ENCODE results near the gene NLRP10.

NLRP10 gene

DNA sequence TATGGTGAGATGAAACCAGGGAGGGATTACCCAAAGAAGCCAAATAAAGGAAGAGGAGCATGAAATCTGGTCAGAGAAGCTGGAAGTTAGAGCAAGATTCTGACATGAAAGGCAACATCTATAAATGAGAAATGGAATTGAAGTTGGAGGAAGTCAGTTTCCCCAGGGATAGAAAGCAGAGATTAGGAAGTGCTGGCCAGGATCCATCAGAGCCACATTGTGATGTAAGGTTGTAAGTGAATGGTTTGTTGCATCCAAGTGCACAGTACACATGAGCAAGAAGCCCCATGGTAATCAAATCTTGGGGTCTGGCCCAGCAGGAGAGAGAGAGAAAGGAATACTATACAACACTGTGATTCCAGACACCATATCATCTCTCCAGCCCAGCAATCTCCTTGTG, 6.6 kb upstream of the NLRP10 start:
- no peak for DNase-seq

DNA sequence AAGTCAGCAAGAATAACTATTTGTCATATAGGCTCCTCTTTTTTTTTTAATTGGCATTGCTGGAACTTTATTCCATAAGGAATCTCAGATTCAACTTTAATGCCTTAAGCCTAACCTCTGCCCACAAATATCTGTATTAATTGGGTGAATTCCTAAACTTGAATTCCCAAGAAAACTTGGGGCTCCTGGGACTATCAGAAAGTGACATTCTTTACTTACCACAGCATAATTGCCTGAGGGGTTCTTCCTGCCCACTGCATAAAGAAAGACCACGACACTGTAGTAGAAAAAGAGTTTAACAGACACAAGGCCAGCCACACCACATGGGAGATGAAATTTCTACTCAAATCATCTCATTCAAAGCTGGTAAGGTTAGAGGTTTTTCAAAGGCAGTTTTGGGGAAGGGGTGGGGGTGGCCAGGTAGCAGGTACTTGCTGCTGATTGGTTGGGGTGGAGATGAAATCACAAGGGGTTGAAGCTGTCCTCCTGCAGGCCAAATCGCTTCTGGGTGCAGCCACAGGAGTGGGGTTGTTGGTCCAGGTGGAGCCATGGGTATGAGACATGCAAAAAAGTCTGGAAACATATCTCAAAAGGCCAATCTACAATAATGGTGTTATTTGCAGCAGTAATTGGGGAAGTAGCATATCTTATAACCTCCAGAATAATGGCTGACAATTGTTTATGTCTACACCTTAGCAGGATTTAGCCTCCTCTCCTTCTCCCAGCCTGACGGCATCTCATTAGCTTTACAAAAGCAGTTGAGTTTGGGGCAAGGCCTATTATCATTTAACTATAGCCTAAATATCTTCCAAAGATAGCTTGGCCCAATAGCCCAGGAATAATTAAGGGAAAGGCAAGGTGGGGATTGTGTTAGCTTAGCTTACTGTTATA, 4.8 kb upstream of the NLRP10 start:
- no peak for DNase-seq

DNA sequence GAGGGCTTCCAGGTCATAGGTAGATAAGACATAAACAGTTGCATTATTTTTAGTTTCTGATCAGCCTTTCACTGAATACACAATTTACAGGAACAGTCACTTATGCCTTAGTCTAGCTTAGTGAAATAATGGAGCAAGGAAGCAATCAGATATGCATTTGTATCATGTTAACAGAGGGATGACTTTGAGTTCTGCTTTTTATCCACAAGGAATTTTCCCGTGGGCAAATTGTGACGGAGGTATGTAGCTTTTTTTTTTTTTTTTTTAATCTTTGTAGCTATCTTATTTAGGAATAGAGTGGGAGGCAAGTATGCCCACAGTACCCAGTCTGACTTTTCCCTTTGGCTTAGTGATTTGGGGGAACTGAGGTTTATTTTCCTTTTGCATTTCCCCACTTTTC, 3.4 kb upstream of the NLRP10 start:
- DNase-seq = no peak

DNA sequence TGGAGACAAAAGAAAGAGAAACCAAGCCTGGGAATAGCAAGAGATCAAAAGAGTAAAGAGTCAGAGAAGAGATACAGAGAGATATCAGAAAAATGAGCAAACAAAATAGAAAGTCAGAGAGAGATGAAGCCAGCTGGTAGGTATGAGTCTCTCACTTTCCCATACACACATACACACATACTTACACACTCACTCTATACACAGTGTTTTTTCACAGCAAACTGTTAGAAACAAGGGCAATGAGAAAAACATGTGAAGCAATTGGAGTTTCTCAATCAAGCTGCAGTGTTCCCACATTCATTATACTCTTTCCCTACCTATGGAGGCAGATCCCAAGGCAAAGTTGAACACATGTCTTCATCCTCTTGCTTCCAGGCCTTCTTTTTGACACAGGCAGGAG, 2.6 kb upstream of the NLRP10 start:
- DNase-seq = no peak

DNA sequence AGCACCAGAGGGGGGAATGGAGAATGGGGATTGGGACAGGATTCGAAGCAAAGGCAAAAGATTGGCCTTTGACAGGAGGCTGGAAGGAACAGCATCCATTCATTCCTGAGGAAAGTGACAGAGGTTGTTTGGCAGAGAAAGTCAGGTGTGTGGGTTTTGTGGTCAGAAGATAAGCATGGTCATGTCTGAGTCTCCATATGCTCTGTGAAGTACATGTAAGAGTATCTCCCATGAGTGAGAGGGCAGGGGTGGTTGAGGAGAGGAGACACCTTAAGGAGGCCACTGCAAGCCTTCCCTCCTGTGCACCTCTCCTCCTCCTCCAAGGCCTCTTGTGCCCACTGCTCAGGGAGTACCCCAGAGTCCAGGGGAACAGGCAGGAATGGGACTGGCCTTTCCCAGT, 1.9 kb upstream of the NLRP10 start:
- no peak for DNase-seq

DNA sequence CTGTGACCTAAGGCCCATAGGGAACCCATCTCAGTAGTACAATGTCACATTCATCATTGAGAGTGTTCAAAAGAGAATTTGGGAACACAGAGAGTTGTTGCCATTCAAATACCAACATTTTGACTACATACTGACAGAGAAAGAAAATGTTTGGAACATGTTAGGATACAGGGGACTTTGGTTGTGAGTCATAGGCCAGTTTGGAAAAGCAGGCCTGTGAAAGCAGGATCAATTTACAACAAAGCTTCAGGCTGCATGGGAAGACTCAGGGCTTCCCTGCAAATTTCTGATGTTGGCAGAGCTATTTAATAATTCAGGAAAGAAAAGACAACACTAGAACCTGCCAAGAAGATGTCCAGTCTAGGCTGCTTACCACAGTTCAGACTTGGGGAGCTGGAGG, 374 bp downstream of the NLRP10 start:
- DNase-seq = no peak

DNA sequence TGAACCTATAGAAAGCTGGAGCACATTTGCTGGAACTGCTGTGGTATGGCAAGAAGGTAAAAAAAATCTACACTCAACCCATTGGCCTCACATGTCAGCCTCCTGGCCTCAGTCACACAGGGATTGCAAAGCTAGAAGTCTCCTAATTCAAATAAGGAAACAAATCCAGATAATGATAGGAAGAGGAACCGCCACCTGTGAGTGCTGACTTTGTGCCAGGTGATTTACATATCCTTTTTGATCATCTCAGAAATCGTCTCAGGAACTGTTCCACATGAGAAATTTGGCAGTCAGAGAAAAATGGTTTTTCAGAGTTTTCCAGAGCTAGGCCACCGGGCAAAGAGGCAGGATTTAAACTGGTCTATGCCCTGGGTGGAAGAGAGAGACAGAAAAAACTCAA, 986 bp downstream of the NLRP10 start:
- DNase-seq = no peak

DNA sequence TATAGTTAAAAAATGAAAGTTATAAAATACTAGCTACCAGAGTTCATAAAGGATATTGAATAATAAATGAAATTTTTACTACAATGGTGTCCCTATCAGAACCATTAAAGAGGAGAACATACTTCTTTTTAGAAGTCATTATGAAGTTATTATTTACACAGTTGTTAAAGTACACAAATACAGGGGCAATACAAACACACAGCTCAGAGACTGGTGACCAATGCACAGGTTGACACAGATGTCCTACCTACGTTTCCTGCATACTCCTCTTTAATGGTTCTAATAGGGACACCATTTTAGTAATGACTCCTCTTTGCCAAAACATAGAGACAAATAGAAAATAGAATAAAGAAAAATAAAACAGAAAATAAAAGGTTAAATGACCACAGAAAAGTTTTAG, 10.1 kb downstream of the NLRP10 start:
- no peak for DNase-seq

DNA sequence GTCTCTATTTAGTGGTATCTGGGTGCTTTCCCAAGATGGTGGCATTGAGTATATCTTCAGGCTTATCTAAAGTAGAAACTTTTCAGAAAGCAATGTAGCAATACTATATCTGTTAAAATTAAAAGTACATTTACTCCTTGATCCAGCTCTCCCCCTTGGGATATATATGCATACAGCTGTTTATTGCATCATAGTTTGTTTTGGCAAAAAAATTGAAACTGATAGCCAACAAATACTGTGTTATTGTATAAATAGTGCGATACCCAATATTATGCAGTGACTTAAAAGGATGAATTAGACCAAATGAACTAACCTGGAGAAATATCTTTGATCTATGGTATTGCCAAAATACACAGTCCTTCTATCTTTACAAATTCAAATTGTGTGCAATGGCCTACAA, 15.3 kb downstream of the NLRP10 start:
- DNase-seq = no peak

DNA sequence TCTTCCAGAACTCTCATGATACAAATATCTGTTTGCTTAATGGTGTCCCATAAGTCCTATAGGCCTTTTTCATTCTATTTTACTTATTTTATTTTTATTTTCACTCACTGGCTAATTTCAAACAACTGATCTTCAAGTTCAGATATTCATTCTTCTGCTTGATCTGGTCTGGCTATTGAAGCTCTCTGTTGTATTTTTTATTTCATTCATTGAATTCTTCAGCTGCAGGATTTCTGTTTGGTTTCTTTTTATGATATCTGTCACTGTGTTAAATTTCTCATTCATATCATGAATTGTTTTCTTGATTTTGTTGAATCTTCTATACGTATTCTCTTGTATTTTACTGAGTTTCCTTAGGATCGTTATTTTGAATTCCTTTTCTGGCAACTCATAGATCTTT, 21.1 kb downstream of the NLRP10 start:
- no peak for DNase-seq

DNA sequence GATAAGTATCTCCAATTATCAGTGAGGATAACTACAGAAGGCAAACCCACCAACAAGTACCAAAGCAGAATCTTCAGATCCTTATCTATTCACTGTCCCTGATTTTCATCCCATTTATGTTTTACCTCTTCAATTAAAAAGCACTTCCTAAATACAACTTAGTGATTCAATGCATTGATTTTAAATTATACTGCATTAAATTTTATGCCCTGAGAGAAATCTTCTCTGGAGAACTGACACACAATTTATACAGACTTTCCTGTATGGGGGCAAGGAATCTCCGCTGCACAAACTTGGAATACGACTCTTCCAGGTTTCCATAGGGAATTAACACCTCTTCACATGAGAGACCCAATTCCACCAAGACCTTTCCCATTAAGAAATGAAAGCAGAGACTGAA, 23.6 kb downstream of the NLRP10 start, which contains the start of gene OR10A3:
Gene OR10A3 (minus strand): TSS at position 101 of the 400 bp plus-strand sequence. CDS start 2,188 bp downstream, outside the sequence.
- DNase-seq = no peak

DNA sequence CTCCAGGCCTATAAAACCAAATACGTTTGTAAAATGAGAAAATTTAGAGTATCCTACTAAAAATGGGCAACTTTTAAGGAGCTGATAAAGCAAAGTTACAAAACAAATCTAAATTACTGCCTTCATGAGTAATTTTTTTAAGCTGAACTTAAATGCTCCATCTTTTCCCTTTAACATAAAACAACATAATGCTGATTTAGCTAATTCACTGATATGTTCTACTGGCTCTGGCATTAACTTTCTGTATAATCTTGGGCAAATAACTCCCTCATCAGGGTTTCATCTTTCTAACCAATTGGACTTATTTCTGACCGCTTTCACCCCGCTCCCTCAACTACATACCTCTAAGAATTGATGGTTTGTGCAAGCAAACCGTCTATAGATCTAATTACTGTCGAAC, 24.1 kb downstream of the NLRP10 start:
- DNase-seq = no peak

DNA sequence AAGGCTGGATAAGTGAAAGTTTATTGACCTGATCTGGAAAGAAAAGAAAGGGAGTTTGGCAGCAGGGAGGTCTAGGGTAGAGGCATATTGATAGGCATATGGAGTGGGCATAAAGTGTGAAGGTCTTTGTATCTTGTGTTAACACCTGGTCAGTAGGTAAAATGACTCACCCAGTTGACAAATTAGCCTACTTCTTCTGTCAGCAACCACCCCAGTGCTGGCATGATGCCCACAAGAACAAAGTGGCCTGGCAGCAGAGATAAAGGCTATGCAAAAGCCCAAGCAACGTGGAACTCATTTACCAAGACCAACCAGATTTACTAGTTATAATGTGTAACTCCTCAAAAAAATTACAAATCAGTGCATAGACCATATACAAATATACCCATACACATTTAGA, 28.6 kb downstream of the NLRP10 start:
- DNase-seq = no peak

DNA sequence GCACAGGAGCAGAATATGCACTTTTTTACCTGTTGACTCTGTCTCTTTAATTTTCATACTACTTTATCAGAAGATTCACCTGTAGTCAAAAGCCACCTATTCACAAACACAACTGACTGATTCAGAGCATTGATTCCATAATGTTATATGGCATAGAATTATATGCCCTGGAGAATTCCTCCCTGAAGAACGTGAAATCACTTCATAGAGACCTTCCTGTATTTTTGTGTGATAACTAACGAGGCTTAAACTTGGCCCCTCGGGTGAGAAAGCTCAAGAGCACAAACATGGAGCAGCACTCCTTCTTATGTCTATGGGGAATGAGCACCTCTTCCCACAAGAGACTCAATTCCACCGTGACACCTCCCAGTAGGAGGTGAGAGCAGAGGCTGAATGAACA, 34.1 kb downstream of the NLRP10 start, which contains the start of gene OR10A6:
Gene OR10A6 (minus strand): TSS at position 101 of the 400 bp plus-strand sequence. CDS start 2,606 bp downstream, outside the sequence.
- DNase-seq = no peak

DNA sequence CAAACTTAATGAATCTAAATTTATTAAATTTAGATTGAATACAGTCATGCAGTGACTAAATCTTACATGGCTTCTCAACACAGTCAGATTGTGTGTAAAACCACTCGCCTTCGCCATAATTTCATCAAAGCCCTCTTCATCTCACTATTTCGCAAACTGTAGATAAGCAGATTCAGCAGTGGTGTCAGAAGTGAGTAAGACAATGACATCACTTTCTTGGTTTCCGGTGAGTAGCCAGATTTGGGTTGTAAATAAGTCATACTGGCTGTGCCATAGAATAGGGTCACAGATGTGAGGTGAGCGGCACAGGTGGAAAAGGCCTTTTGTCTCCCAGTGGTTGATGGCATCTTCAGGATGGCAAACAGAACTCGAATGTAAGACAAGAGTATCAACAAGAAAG, 37.6 kb downstream of the NLRP10 start:
- DNase-seq = peak in 1 of 5 experiments; percentile 7

DNA sequence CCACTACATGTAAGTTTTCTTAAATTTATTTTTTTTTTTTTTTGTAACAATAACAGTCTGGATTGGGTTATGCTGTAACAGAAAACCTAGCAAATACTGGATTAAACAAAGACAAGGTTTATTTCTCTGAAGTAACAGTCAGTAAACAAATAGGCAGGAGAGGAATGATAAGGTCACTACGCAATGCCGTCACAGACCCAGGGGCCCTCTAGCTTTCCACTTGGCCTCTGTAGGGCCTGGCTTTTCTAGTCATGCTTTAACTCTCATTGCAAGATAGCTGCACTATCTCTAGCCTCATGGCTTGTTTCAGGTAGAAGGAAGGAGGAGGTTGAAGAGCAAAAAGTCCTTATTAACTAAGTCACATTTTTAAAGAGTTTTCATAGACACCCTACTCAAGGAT, 40.7 kb downstream of the NLRP10 start:
- no peak for DNase-seq

DNA sequence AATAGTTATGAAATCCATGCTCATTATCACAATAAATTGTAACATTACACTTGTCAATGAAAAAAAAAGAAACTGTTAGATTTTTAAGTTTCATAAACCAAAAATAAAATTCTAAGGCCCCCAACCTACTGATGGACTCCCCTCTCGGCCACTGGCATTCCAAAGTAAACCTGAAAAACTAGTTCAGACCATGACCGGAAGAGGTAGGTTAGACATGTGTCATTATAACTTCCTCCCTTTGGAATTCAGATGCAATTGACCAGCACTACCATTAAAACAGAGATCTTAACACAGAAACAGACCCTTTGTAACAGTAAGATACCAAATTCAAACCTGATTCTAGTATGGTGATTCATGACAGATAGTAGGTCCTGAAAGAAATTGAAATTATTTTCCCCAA, 47.1 kb downstream of the NLRP10 start:
- DNase-seq = no peak

Data from T-helper 2 cell (primary cell).